GM19239 (cell line): ENCODE results near the gene HPN.
"Not testable (repeated sequence)": the region's sequence is repeated elsewhere in the genome, so short reads cannot be mapped to it uniquely, and the experiment has no call there.

Source experiments
- DNase-seq: peaks from one replicate; pipeline ENCODE4 v3.0.0; 2011; ENCODE audit warnings: low spot score; ENCODE audit not compliant: insufficient read length
- FAIRE-seq: peaks from 2 replicates; lab custom pipeline; 2011; peaks lifted over from hg19 to GRCh38; lab: Jason Lieb, UNC

The HPN gene

DNA sequence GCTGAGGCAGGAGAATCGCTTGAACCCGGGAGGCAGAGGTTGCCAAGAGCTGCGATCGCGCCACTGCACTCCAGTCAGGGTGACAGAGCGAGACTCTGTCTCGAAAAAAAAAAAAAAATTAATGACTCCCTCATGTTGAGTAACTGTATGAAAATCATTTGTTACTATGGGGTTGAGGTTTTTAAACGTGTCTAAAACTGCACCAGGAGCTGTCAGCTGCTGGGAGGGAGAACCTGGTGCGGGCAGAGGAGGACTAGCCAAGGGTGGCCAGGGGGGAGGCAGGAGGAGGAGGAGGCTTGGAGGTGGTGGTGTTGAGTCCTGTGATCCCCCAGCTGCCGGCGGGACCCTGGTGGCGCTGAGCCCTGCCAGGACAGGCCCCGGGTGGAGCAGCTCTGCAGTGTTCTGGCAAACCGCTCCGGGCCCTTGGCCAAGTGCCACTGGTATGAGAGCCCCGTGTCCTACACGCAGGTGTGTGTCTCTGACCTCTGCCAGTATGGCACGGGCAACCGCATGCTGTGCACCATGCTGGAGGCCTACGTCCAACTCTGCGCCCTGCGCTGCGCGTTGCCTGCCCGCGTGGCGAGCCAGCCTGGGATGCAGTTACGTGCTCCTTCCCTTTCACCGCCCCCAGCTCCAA, 57.0 kb downstream of the HPN start:
- DNase-seq: no peak
- FAIRE-seq: no peak

DNA sequence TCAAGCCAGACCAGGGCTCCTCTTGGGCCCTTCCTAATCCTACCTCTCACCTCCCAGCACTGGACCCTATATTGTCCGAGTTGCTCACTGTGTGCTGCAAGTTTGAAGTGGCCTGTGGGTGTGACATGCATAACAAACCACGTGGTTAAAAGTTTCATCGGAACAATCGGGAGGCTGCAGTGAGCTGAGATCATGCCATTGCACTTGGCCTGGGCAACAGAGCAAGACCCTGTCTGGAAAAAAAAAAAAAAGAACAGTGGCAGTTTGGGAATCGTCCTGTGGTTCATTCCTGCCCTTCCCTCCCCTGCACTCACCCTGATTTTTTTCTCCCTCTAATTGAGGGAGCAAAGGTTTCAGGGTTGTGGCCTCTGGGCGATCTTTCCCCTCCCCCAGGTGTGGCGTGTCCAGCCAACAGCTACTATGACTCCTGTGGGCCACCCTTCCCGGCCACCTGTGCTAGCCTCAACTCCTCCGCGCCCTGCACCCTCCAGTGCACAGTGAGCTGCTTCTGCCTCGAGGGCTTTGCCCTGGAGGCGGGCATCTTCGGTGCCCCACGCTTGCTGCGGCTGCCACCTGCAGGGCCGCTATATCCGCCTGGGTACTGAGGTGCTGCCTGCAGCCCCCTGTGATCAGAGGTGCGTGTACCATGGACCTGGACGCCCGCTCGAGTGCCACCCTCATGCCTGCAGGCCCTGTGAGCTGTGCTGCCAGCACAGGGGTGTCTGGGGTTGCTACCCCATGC, 57.8 kb downstream of the HPN start:
- DNase-seq (no peak), FAIRE-seq (no peak)

DNA sequence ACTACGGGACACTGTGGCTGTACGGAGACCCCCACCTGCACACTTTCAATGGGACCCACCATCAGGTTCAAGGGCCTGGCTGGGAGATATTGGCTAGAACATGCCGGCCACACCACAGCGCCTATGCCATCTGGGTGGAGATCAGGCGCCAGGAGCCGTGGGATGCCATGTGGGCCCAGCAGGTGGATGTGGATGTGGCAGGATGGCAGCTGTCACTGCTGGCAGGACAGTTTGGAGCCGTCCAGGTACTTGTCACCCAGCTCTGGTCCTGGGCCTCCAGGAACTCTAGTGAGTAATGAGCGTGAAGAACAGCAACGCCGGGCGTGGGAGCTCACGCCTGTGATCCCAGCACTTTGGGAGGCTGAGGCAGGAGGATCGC, 58.4 kb downstream of the HPN start:
- DNase-seq (no peak), FAIRE-seq (no peak)

DNA sequence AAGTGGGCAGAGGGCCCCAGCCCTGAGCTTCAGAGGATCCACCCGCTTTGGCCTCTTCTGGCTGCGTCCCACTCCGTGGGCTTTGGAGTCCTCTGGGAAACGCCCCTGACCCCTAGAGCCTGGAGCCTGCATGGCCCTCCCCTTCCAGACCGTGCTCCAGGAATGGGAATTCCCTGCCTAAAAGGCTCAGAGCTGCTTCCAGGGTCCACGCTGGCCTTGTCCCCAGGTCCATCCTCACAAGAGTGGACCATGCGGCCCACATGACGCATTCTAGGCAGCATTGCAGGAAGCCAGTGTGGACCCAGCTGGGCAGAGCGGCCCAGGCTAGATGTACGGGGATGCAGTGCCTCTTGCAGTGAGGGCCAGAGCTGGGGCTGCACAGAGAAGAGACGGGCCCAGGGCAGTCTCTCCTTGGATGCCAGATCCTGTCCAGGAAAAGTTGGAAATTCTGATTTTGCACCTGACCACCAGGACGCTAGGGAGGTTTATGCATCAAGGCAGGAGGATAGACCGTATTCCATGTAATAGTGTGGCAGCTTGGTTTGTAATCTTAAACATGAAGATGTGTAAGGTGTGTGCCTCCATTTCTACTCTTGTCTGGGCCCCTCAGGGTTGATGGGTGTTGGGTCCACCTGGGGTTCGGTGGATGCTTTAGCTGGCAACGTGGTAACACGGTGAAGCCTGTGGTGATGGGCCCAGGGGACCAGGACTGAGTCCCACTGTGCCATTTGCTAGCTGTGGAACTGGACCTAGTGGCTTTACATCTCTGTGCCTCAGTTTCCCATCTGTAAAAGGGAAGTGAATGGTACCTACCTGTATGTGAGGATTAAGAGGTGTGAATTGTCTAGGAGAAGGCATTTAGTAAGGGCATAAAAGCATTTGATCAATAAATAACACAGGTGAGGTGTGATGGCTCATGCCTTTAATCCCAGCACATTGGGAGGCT, 59.3 kb downstream of the HPN start:
- no peak for FAIRE-seq

DNA sequence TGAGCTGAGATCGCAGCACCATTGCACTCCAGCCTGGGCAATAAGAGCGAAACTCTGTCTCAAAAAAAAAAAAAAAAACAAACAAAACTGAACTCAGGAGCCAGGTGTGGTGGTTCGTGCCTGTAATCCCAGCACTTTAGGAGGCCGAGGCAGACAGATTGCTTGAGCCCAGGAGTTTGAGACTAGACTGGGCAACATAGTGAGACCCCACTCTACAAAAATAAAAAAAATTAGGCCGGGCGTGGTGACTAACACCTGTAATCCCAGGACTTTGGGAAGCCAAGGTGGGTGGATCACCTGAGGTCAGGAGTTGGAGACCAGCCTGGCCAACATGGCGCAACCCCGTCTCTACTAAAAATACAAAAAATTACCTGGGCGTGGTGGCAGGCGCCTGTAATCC, 60.4 kb downstream of the HPN start:
- DNase-seq, FAIRE-seq: not testable (repeated sequence)

More for the DNA sequence above, 59.3 kb downstream of the HPN start:
- no peak for DNase-seq

DNA sequence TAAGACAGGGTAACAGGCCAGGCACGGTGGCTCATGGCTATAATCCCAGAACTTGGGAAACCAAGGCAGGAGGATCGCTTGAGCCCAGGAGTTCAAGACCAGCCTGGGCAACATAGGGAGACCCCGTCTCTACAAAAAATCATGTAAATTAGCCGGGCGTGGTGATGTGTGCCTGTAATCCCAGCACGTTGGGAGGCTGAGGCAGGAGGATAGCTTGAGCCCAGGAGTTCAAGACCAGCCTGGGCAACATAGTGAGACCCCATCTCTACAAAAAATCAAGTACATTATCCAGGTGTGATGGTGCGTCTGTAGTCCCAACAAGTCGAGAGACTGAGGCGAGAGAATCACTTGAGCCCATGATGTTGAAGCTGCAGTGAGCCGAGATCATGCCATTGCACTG, 62.1 kb downstream of the HPN start:
- FAIRE-seq: not testable (repeated sequence)

DNA sequence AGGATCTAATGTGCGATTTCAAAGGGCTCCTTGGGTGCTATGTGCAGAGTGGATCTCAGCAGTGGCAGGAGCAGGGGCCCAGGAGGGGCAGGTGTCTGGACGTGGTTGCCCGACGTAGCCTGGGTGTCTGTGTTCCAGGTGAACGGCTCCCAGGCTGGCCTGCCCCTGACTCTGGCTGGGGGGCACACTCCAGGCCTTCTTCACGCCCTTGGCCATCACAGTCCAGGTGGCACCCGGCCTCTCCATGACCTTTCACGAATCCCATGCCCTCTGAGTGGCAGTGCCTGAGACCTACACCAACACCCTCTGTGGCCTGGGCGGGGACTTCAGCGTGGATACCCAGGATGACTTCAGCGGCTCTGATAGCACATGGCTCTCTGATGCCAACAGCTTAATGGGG, 62.8 kb downstream of the HPN start:
- no peak for FAIRE-seq
- no peak for DNase-seq

More for the DNA sequence above, 62.1 kb downstream of the HPN start:
- DNase-seq: not testable (repeated sequence)

DNA sequence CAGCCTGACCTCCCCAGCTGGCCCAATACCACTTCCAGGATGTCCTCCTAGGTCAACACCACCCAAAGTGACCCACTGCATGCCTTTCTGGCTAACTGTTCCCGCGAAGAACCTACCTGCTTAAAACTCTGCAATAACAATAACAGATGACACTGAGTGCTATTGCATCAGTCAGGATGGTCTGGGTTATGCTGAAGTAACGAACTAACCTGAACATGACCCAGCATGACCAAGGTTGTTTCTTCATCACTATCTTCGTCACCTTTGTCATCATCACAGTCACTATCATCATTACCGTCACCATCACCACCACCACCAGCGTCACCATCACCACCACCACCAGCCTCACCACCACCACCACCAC, 63.5 kb downstream of the HPN start:
- FAIRE-seq (no peak), DNase-seq (no peak)

DNA sequence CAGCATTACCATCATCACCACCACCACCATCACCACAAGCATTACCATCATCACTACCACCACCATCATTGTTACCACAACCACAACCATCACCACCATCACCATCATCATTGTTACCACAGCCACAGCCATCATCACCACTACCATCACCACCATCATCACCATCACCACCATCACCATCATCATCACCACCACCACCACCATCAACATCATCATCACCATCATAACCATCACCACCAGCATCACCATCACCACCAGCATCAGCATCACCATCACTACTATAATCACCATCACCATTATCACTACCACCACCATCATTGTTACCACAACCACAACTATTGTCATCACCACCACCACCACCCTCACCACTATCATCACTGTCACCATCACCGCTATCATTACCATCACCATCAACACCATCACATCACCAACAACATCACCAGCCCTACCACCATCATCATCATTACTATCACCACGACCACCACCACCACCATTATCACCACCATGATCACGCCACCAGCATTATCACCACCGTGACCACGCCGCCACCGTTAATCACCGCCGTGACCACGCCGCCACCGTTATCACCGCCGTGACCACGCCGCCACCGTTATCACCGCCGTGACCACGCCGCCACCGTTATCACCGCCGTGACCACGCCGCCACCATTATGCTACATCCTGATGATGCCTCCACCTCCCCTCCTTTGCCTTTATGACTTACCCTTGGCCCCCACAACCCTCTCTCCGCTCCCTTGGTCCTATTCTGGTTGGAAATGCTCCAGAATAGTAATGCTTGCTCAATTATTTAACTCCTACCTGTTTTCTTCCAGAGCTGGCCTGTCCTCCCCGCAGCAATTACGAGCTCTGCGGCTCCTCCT, 64.1 kb downstream of the HPN start:
- no peak for DNase-seq
- no peak for FAIRE-seq

DNA sequence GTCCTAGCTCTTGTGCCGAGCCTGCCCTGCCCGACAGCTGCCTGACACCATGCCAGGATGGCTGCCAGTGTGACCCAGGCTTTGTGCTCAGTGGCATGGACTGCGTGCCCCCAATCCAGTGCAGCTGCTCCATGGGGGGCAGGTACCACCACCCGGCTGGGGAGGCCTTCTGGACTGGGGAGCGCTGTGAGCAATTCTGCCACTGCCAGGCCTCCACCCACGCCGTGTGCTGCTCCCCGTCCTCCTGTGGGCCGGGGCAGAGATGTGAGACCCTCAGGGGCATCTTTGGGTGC, 64.7 kb downstream of the HPN start:
- DNase-seq (no peak), FAIRE-seq (no peak)

DNA sequence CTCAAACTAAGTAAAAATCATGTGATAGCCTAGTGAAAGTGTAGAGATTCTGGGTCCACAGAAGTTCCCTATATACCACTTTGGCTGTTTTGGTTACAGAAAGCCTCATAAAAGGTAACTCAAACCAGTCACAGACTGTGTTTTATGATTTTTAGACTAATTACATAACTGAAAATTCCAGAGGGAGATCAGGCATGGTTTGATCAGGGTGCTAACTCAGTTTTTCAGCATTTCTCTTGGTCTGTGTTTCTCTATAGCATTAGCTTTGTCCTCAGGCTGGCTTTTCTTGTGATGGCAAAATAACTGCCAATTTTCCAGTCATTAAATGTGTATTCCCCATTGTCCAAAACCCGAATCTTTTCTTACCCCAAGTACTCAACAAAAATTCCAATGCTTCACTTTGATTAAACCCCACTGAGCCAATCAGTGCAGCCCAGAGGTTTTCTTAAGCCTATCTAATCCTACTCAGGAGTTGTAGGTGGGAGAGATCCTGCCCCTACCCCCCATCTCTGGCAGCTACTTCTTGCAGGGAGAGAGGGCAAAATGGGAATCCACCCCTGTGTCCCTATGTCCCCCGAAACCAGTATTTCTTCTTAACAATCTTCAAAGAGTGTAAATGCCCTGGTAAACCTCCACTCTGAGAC, 65.5 kb downstream of the HPN start:
- DNase-seq (no peak), FAIRE-seq (no peak)

DNA sequence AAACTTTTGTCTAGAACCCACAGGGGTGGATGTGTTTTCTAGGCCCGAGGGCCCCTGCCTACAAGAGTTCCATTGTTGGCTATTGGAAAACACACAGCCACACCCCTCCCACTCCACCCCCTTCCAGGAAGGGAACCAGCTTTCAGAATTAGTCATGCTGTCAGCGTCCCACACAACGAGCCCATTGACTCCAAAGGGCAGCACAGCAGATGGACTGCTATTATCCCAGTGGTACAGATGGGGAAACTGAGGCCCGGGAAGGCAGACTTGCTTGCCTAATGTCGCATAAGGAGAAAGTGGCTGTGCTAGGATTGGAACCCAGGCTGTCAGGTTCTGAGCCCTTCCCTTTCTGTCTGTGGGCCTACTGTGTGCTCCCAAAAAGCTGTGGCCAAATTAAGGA, 66.0 kb downstream of the HPN start:
- FAIRE-seq: no peak
- DNase-seq: no peak

DNA sequence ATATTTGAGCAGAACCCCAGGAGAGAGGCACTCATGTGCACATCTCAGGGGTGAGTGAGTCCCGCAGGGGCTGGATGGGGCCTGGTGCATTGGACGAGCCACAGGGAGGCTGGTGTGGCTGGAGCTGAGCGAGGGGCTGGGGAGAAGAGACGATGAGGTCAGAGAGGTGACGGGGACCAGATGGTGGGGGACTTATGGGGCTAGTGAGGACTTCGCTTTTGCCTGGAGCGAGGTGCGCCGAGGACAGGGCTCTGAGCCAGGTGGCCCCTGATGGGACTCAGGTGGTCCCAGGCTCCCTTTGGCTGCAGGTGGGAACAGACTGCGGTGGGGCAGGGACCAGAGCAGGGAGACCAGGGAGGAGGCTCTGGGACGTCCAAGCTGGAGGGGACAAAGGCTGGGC, 67.2 kb downstream of the HPN start:
- DNase-seq (no peak), FAIRE-seq (no peak)

DNA sequence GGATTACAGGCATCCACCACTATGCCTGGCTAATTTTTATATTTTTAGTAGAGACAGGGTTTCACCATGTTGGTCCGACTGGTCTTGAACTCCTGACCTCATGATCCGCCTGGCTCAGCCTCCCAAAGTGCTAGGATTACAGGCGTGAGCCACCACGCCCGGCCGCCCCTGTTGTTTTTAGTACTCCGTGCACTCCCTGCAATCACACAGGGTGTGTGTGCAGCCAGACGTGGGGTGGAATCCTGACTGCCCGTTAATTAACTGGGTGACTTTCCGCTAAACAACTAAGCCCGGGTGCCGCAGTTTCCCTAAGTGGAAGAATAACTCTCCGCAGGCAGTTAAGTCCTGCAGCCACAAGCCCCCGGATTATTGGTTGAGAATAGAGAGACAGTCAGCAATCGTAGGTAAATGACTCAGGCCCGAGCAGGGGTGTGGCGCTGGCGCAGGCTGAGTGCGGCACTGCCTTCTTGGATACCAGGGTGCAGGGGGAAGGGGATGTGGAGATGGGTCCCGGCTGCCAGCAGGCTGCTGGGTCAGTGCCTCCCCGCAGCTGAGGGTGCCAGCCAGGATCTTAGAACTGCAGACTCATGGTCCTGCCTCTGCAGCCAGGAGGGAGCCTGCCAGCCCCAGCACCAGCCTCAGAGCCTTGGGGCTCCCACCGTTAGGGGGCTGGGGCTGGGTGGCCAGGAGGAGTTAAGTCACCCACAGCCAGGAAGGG, 68.0 kb downstream of the HPN start:
- no peak for FAIRE-seq
- no peak for DNase-seq

DNA sequence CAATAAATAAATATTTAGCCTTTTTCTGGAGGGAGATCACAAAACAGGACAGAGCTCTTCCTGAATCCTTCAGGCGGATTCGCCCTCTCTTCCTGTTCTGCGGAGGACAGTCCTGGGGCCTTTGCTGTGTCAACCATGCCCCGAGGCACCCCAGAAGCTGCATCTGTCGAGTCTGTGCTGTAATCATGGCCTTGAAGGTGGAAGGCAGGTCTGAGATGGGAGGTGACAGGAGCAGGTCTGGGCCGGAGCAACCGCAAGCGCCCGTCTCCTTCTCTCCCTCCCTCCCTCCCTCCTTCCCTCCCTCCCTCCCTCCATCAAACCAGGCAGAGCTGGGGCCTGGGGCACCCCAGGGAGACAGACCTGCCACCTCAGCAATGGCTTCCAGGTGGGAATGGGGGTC, 69.5 kb downstream of the HPN start:
- DNase-seq: no peak
- no peak for FAIRE-seq

DNA sequence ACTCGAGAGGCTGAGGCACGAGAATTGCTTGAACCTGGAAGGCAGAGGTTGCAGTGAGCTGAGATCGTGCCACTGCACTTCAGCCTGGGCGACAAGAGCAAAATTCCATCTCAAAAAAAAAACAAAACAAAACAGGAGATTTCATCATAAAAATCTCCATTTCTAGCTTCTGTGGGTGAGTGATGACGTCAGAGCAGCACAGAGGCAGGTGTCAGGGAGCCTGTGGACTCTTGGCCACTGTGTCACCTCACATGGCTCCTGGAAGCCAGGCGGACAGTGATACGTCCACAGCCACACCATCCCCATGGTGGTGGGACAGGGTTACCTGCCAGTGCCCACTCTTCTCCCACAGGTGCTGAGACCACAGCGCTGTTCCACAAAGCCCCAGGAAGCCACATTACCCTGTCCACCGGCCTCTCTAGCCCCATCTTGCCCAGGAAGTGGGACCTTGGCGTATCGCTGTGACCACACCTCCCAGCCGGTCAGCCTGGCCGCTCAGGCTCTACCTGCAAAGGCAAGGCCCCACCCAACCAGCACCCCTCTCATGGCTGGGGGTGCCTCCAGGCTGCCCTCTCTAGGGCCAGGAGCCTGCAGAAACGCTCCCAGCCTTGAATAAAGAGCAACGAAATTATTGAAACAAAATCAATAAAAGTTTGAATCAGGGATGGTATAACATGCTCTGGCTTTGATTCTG, 71.6 kb downstream of the HPN start:
- DNase-seq: no peak
- FAIRE-seq: no peak

DNA sequence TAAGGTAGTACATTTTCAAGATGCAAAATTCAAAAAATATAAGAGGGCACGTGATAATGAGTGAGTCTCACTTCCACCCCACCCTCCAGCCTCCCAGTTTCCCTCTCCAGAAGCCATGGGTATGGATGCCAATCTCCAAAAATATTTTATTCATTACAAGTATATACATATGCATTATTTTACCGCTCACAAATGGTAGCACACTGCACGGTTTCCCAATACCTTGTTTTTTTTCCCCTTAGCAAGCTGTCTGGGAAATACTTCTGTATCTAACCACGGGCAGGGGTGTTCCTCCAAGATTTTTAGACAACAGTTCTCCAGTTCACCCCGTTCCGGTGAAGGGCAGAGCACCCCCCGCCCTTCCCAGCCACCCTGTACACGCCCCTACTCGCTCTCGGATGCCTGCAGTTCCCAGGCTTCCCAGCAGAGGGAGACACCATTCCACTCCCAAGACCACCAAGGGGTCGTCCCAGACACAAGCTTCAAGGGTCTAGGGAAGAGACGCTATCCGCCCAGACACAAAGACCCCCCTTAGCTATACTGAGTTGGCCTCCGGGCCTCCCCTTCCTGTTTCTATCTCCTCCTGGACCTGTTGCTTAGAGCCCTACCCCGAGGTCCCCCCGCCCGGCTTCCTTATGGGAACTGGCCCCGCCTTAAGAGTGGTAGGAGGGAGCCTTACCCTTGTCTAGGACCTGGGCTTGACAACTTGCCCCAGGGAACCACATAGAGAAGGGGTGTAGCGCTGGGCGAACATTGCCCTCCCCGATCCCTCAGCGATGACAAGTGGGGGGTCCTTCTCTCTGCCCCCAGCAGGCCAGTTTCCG, 73.0 kb downstream of the HPN start:
- FAIRE-seq (peak; percentile 52), DNase-seq (peak; percentile 86)
